Measurements from ENCODE around the gene ADGRF4. TPM values are rescaled to one million over a fixed set of nuclear protein-coding genes. Genes with fewer than 3 reads are reported as not detected.

ADGRF4 gene
- total RNA-seq, 3 donors from 2014 or later (not counting 1 experiment from before 2014, with no cell fraction given): not detected

DNA sequence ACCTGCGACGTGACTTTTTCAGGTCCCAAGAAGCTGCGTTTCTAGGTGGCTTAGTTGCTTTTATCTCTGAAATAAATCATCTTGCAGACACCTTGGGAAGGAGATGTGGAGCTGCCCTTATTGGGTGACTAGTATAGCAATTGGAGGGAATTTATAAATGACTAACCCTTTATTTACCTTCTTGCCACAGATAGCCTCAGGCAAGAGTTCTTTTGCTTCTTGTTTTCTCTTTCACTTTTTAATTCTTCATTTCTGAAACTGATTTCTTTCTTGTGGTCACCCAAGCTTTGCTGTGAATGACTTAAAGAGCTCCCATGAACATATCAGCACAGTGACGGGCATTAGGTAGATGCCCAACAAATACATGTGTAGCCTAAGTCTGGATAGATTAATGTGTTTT is 3.0 kb downstream of the ADGRF4 start:
- Mint-ChIP-seq H3K9me3 (no peaks in the 10 kb centered on the region), H3K4me3 (no peak overlapping the region)

DNA sequence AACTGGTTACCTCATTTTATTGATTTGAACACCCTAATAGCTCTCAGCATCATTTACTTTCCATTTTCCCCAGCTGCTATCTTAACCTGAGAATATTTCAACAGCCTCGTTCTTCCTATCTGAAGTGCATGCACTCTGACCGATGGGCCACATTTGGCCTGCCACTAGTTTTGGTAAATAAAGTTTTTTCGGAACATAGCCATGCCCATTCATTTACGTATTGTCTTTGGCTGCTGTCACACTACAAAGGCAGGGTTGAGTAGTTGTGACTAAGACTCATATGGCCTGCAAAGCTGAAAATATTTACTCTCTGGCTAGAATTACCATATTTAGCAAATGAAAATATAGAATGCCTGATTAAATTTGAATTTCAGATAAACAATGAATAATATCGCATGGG is 10.8 kb downstream of the ADGRF4 start:
- no peak overlapping the region for H3K27ac ChIP-seq (ENCODE audit: low read length)
- Mint-ChIP-seq H3K4me3 (no peak overlapping the region), H3K4me1 (no peaks in the 10 kb centered on the region), H3K9me3 (no peaks in the 10 kb centered on the region), H3K27ac (no peak overlapping the region), H3K36me3 (no peaks in the 10 kb centered on the region), H3K27me3 (ENCODE audit: low read depth in 2 of 2) (peaks cover 9 to 40% of the 10 kb centered on the region in 2 donors)
- no peak for ATAC-seq
- no peaks in the 10 kb centered on the region for H3K36me3 ChIP-seq (ENCODE audit: control insufficient read depth, insufficient read depth, low read length)
- 92% methylated on average over 4 of the region's 5 CpGs for WGBS (ENCODE audit: insufficient coverage)
- H3K27me3 ChIP-seq (ENCODE audit: control insufficient read depth, insufficient read depth, low read length): peaks cover 2% of the 10 kb centered on the region
- no peaks in the 10 kb centered on the region for H3K9me3 ChIP-seq (ENCODE audit: control insufficient read depth, insufficient read depth, low read length)
- H3K4me3 ChIP-seq (ENCODE audit: low read length): no peak overlapping the region
- TF ChIP-seq, protein P1, sequence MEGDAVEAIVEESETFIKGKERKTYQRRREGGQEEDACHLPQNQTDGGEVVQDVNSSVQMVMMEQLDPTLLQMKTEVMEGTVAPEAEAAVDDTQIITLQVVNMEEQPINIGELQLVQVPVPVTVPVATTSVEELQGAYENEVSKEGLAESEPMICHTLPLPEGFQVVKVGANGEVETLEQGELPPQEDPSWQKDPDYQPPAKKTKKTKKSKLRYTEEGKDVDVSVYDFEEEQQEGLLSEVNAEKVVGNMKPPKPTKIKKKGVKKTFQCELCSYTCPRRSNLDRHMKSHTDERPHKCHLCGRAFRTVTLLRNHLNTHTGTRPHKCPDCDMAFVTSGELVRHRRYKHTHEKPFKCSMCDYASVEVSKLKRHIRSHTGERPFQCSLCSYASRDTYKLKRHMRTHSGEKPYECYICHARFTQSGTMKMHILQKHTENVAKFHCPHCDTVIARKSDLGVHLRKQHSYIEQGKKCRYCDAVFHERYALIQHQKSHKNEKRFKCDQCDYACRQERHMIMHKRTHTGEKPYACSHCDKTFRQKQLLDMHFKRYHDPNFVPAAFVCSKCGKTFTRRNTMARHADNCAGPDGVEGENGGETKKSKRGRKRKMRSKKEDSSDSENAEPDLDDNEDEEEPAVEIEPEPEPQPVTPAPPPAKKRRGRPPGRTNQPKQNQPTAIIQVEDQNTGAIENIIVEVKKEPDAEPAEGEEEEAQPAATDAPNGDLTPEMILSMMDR (IDR thresholded peaks at IDR 0.05): no peak
- intact Hi-C loops (cut with micrococcal nuclease): no loop called here
- H3K4me1 ChIP-seq (ENCODE audit: control insufficient read depth, insufficient read depth, low read length): no peaks in the 10 kb centered on the region
- no peak for DNase-seq

More for the DNA sequence above, 3.0 kb downstream of the ADGRF4 start:
- H3K36me3 Mint-ChIP-seq: no peaks in the 10 kb centered on the region
- TF ChIP-seq, protein P1 (IDR thresholded peaks at IDR 0.05): no peak
- H3K27ac Mint-ChIP-seq: no peak overlapping the region
- no peak for ATAC-seq
- intact Hi-C loops (cut with micrococcal nuclease): no loop called here
- Histone ChIP-seq H3K9me3 (ENCODE audit: control insufficient read depth, insufficient read depth, low read length) (no peaks in the 10 kb centered on the region), H3K36me3 (ENCODE audit: control insufficient read depth, insufficient read depth, low read length) (no peaks in the 10 kb centered on the region), H3K27me3 (ENCODE audit: control insufficient read depth, insufficient read depth, low read length) (no peaks in the 10 kb centered on the region), H3K4me3 (ENCODE audit: low read length) (no peak overlapping the region), H3K27ac (ENCODE audit: low read length) (no peak overlapping the region), H3K4me1 (ENCODE audit: control insufficient read depth, insufficient read depth, low read length) (no peaks in the 10 kb centered on the region)
- 14% methylated on average over 3 of the region's 4 CpGs for WGBS (ENCODE audit: insufficient coverage)
- H3K27me3 Mint-ChIP-seq (ENCODE audit: low read depth in 2 of 2): peaks cover 0 to 8% of the 10 kb centered on the region in 2 donors
- no peak for DNase-seq
- no peaks in the 10 kb centered on the region for H3K4me1 Mint-ChIP-seq

DNA sequence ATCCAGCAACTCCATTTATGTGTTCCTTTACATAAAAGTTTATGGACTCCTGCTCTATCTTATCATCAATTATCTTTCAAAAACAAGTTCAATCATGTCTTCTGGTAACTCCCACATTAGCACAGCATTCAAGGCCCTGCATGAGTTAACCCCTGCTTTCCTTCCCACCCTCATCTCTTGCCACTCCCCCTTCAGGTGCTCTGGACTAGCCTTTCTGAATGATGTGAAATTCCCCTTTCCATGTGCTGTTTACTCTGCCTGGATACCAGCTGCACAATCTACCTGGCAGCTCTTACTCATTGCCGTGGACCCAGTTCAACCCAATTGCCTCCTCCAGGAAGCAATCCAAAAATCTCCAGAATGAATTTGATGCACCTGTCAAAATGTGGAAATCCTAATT is 11.9 kb downstream of the ADGRF4 start:
- H3K4me1 Mint-ChIP-seq: peaks cover 0 to 4% of the 10 kb centered on the region in 2 donors
- H3K9me3 Mint-ChIP-seq: no peaks in the 10 kb centered on the region
- H3K4me1 ChIP-seq (ENCODE audit: control insufficient read depth, insufficient read depth, low read length): no peaks in the 10 kb centered on the region
- TF ChIP-seq, protein P1 (IDR thresholded peaks at IDR 0.05): no peak
- WGBS (ENCODE audit: insufficient coverage): 91% methylated on average over 1 of the region's 1 CpG
- no peak overlapping the region for H3K4me3 Mint-ChIP-seq
- H3K27me3 ChIP-seq (ENCODE audit: control insufficient read depth, insufficient read depth, low read length): peaks cover 2% of the 10 kb centered on the region
- intact Hi-C loops (cut with micrococcal nuclease): no loop called here
- H3K9me3 ChIP-seq (ENCODE audit: control insufficient read depth, insufficient read depth, low read length): no peaks in the 10 kb centered on the region
- no peak overlapping the region for H3K4me3 ChIP-seq (ENCODE audit: low read length)
- DNase-seq (no peak), ATAC-seq (no peak)
- H3K27me3 Mint-ChIP-seq (ENCODE audit: low read depth in 2 of 2): peaks cover 9 to 40% of the 10 kb centered on the region in 2 donors
- no peaks in the 10 kb centered on the region for H3K36me3 ChIP-seq (ENCODE audit: control insufficient read depth, insufficient read depth, low read length)
- no peaks in the 10 kb centered on the region for H3K36me3 Mint-ChIP-seq
- no peak overlapping the region for H3K27ac Mint-ChIP-seq
- H3K27ac ChIP-seq (ENCODE audit: low read length): no peak overlapping the region

DNA sequence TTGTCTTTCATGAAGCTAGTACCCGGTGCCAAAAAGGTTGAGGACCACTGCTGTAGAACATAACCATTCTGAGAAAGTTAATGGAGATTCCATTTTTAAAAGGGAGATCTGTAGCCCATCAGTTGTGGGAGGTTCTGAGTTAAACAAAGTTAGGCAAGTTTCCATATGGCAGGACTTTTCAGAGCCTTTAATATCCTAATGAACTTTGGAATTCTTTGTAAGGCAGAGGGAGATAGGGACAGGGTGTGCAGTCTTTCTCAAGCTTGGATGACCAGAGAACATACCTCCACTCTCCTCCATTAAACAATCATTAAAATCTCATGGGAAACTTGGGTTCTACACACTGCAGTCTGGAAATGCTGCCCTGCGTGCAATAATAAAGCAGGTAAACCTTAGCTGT is 14.8 kb downstream of the ADGRF4 start:
- peaks cover 9 to 21% of the 10 kb centered on the region in 2 donors for H3K27me3 Mint-ChIP-seq (ENCODE audit: low read depth in 2 of 2)
- H3K27ac Mint-ChIP-seq: no peak overlapping the region
- DNase-seq (no peak), ATAC-seq (no peak)
- WGBS (ENCODE audit: insufficient coverage): 93% methylated on average over 2 of the region's 2 CpGs
- no peaks in the 10 kb centered on the region for H3K9me3 Mint-ChIP-seq
- intact Hi-C loops (cut with micrococcal nuclease): no loop called here
- H3K4me1 Mint-ChIP-seq: peaks cover 0 to 4% of the 10 kb centered on the region in 2 donors
- Histone ChIP-seq H3K27ac (ENCODE audit: low read length) (no peak overlapping the region), H3K4me3 (ENCODE audit: low read length) (no peak overlapping the region), H3K9me3 (ENCODE audit: control insufficient read depth, insufficient read depth, low read length) (no peaks in the 10 kb centered on the region), H3K36me3 (ENCODE audit: control insufficient read depth, insufficient read depth, low read length) (no peaks in the 10 kb centered on the region), H3K4me1 (ENCODE audit: control insufficient read depth, insufficient read depth, low read length) (no peaks in the 10 kb centered on the region), H3K27me3 (ENCODE audit: control insufficient read depth, insufficient read depth, low read length) (no peaks in the 10 kb centered on the region)
- TF ChIP-seq, protein P1 (IDR thresholded peaks at IDR 0.05): no peak
- no peak overlapping the region for H3K4me3 Mint-ChIP-seq
- H3K36me3 Mint-ChIP-seq: no peaks in the 10 kb centered on the region

All from natural killer cell (primary cell).